Suprapubic skin (tissue), 4 donors: ENCODE measurements around the gene DCDC2B. TPM values are rescaled to one million over a fixed set of nuclear protein-coding genes. Genes with fewer than 3 reads are reported as not detected.

Source experiments
- DNase-seq, 2 donors: peaks; one replicate each; pipeline ENCODE4 v3.0.0-alpha.2; 2019; ENCODE audit warnings: low spot score in 2 of 2
- H3K27ac ChIP-seq: fragments of 200-600 bp; sonication (generic); one replicate; pipeline ENCODE4 v1.5.1; 2019
- H3K27me3 ChIP-seq: fragments of 200-600 bp; sonication (generic); one replicate; pipeline ENCODE4 v1.5.1; 2019
- H3K36me3 ChIP-seq: fragments of 200-600 bp; sonication (generic); one replicate; pipeline ENCODE4 v1.5.1; 2019
- H3K4me1 ChIP-seq: fragments of 200-600 bp; sonication (generic); one replicate; pipeline ENCODE4 v1.5.1; 2019
- H3K4me3 ChIP-seq: fragments of 200-600 bp; sonication (generic); one replicate; pipeline ENCODE4 v1.5.1; 2019; ENCODE audit warnings: mild to moderate bottlenecking
- H3K9me3 ChIP-seq: fragments of 200-600 bp; sonication (generic); one replicate; pipeline ENCODE4 v1.5.1; 2019
- EP300 ChIP-seq: sonication (generic); formaldehyde crosslinking; IDR thresholded peaks from one replicate; pipeline ENCODE4 v1.6.1; 2017; ENCODE audit warnings: antibody characterized with exemption
- POLR2A ChIP-seq, 2 donors: fragments of 450-650 bp; IDR thresholded peaks; one replicate each; pipeline ENCODE4 v1.6.1; 2017; ENCODE audit warnings: antibody characterized with exemption in 2 of 2, mild to moderate bottlenecking in 2 of 2, moderate library complexity in 2 of 2
- POLR2AphosphoS5 ChIP-seq, 3 donors: sonication (generic); formaldehyde crosslinking; IDR thresholded peaks; one replicate each; pipeline ENCODE4 v1.6.1; 2017; ENCODE audit warnings: antibody characterized with exemption in 3 of 3
- WGBS: methylation state at CpG from one replicate; pipeline ENCODE4 v1.1.5; 2018; 5-methylcytosine and 5-hydroxymethylcytosine counted together
- total RNA-seq, 4 donors: library from RNA; depleted of rRNA; stranded (reverse); fragments of >200 nt; gene quantifications; one replicate each; pipeline ENCODE4 v1.1.0, GENCODE V29; 2016
- TF ChIP-seq, protein P1 (sequence below), 2 donors: fragments of 200-600 bp in 1 of 2; fragments of 450-650 bp in 1 of 2; sonication (generic) in 1 of 2; IDR thresholded peaks; one replicate each; pipeline ENCODE4 v1.5.1; 2016 to 2019; ENCODE audit warnings: antibody characterized with exemption in 2 of 2, mild to moderate bottlenecking in 1 of 2, moderate library complexity in 1 of 2

Gene DCDC2B
- total RNA-seq, 4 donors from 2014 or later = not detected

DNA sequence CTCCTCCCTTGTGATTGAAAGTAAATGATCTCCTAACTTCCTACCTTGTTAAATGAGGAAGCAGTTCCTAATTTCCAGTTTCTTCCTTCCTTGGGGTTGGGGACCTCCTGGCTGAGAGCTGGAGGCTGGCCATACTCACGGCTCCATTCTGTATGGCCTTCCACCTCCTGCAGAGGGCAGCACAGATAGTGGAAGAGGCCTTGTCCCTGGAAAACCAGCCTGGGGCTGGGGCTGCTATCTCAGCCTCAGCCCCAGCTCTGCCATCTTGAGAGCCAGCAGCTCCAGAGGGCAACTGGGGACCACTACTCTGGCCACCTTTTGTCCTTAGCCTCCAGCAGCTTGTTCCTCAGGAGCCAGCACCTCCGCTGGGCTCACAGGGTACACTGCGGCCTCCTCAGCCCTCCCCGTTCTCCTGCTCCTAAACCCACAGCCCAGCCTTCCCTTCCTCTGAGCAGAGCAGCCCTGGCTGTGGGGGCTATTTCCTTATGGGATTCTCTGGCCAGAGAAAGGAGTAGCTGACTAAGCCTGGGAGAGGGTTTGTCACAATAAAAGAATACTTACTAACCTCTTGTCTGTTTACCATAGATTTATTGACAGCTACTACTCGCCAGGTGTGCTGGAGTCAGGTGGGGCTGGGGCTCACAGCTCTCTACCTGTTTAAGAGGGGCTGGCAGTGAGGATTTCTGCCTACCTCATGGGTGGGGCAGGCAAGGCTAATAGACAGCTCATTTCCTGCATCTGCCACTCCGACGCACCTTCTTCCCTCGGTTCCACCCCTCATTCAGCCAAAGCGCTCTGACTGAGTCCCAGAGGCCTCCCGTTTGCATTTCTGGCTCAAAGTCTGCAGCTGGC is 7.0 kb downstream of the DCDC2B start:
- DNase-seq = no peak
- H3K36me3 ChIP-seq = peaks cover 40% of the 10 kb centered on the region

DNA sequence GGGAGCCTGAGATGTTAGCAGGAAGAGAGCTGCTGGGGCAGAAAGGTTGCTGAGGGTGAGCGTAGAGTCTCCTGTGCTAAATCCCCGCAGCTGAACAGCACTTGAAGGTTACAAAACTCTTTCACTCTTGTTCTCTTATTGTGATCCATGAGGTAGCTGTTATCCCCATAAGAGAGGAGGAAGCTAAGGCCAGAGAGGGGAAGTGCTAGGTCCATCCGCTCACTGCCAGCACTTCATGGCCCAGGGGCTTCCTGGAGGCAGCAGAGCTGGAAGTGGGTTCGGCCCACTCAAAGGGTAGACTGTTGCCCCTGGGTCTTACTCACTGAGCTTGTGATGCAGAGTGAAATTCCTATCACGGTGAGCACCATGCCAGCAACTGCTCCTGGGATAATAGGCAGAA is 7.7 kb downstream of the DCDC2B start:
- H3K4me3 ChIP-seq = no peak overlapping the region
- no peaks in the 10 kb centered on the region for H3K9me3 ChIP-seq
- 91% methylated on average over 5 of the region's 5 CpGs for WGBS
- H3K27me3 ChIP-seq = no peaks in the 10 kb centered on the region
- no peak overlapping the region for H3K27ac ChIP-seq
- peaks cover 22% of the 10 kb centered on the region for H3K4me1 ChIP-seq
- peaks cover 40% of the 10 kb centered on the region for H3K36me3 ChIP-seq
- DNase-seq = no peak
- TF ChIP-seq, protein P1, sequence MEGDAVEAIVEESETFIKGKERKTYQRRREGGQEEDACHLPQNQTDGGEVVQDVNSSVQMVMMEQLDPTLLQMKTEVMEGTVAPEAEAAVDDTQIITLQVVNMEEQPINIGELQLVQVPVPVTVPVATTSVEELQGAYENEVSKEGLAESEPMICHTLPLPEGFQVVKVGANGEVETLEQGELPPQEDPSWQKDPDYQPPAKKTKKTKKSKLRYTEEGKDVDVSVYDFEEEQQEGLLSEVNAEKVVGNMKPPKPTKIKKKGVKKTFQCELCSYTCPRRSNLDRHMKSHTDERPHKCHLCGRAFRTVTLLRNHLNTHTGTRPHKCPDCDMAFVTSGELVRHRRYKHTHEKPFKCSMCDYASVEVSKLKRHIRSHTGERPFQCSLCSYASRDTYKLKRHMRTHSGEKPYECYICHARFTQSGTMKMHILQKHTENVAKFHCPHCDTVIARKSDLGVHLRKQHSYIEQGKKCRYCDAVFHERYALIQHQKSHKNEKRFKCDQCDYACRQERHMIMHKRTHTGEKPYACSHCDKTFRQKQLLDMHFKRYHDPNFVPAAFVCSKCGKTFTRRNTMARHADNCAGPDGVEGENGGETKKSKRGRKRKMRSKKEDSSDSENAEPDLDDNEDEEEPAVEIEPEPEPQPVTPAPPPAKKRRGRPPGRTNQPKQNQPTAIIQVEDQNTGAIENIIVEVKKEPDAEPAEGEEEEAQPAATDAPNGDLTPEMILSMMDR (IDR thresholded peaks at IDR 0.05) = no peak
- TF ChIP-seq EP300 (no peak), POLR2AphosphoS5 (IDR thresholded peaks at IDR 0.05) (no peak), POLR2A (IDR thresholded peaks at IDR 0.05) (no peak)

More for the DNA sequence above, 7.0 kb downstream of the DCDC2B start:
- Histone ChIP-seq H3K4me1 (peaks cover 15% of the 10 kb centered on the region), H3K27me3 (no peaks in the 10 kb centered on the region), H3K4me3 (no peak overlapping the region), H3K27ac (no peak overlapping the region), H3K9me3 (no peaks in the 10 kb centered on the region)
- TF ChIP-seq EP300 = no peak
- TF ChIP-seq, protein P1 (IDR thresholded peaks at IDR 0.05) = peak; percentile 37 to 73
- WGBS = 71% methylated on average over 10 of the region's 10 CpGs

DNA sequence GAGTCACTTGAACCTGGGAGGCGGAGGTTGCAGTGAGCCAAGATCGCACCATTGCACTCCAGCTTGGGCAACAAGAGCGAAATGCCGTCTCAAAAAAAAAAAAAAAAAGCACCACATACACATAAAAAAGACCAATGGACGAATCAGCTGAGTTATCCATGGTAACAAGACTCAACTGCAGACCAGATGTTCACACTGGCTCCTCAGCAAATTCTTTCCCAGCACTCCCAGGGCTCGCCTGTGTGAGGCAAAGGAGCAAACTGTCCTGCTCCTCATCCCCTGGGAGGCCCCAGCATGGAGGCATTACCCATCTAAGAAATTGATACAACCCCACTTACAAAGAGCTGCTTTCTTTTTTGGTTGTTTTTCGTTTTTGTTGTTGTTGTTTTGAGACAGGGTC is 10.1 kb downstream of the DCDC2B start:
- no peaks in the 10 kb centered on the region for H3K9me3 ChIP-seq
- H3K36me3 ChIP-seq = peaks cover 39% of the 10 kb centered on the region
- H3K27me3 ChIP-seq = no peaks in the 10 kb centered on the region
- TF ChIP-seq POLR2AphosphoS5 (IDR thresholded peaks at IDR 0.05) (no peak), EP300 (no peak), POLR2A (IDR thresholded peaks at IDR 0.05) (no peak)
- TF ChIP-seq, protein P1 (IDR thresholded peaks at IDR 0.05) = no peak
- no peak overlapping the region for H3K4me3 ChIP-seq
- 74% methylated on average over 7 of the region's 7 CpGs for WGBS
- peaks cover 37% of the 10 kb centered on the region for H3K4me1 ChIP-seq
- H3K27ac ChIP-seq = no peak overlapping the region
- DNase-seq = no peak

DNA sequence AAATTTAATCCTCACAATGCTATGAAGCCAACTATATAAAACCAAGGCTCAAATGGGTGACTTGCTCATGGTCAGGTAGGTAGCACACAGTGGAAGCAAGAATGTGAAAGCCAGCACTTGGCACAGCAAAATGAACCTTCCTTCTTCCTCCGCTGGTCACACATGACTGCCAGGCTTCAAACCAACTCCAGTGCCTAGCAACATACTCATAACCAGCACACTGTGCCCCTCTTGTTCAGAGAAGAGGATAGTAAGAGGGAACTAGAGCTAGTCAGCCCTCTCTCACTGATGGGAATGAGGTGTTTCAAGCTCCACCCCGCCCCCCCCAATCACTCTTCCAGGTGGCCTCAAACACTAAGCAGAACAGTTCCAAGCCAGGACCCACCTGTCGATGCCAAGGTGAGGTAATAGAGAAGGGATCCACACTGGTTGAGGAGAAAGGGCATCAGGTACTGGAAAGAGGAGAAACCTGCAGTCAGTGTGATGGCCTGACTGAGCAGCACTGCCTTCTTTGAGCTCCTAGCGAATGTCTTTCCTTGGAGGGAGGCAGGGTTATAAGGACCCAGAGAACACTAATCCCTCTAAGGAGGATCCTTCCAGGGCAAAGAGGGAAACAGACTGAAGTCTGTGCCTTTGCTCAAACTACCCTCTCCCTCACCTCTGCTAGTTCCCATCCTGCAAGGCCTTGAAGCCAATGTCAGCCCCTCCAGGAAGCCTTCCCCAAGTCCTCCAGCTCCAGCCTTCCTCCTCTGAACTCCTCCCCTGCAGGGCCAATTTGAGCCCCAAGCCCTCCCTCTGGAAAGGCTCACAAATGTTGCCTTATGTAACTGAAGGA is 12.1 kb downstream of the DCDC2B start:
- DNase-seq = no peak
- Histone ChIP-seq H3K9me3 (no peaks in the 10 kb centered on the region), H3K27ac (no peak overlapping the region), H3K4me1 (peaks cover 34% of the 10 kb centered on the region), H3K36me3 (peaks cover 46% of the 10 kb centered on the region), H3K4me3 (peak overlapping the region; percentile 59), H3K27me3 (no peaks in the 10 kb centered on the region)
- WGBS = 87% methylated on average over 4 of the region's 4 CpGs
- TF ChIP-seq, protein P1 (IDR thresholded peaks at IDR 0.05) = no peak
- TF ChIP-seq POLR2AphosphoS5 (IDR thresholded peaks at IDR 0.05) (no peak), POLR2A (IDR thresholded peaks at IDR 0.05) (no peak), EP300 (no peak)

DNA sequence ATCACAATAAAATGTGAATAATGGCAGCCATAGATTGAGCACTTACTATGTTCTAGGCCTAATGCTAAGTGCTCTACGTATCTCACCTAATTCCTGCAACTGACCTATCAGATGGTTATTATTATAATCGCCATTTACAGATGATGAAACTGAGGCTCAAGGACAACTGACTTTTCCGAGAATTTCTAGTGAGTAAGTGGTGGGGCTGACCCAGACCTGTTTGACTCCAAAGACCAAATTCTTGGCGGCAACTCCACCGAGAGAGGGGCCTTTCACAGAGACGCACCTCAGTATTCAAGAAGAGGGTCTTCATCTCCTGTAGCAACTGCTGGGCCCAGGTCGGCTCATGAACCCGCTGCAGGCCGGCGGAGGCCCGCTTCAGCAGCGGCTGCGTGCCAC is 12.7 kb downstream of the DCDC2B start:
- H3K4me1 ChIP-seq = peaks cover 33% of the 10 kb centered on the region
- peak overlapping the region; percentile 88 for H3K27ac ChIP-seq
- peaks cover 47% of the 10 kb centered on the region for H3K36me3 ChIP-seq

More for the DNA sequence above, 12.7 kb downstream of the DCDC2B start:
- no peak for DNase-seq
- no peak for TF ChIP-seq POLR2A (IDR thresholded peaks at IDR 0.05)
- TF ChIP-seq POLR2AphosphoS5 (IDR thresholded peaks at IDR 0.05) = no peak
- TF ChIP-seq, protein P1 (IDR thresholded peaks at IDR 0.05) = no peak
- 17% methylated on average over 5 of the region's 13 CpGs for WGBS
- H3K27me3 ChIP-seq = no peaks in the 10 kb centered on the region
- H3K9me3 ChIP-seq = no peaks in the 10 kb centered on the region
- peak overlapping the region; percentile 59 for H3K4me3 ChIP-seq
